ENCODE data around the gene ISM2. TPM values are rescaled to one million over a fixed set of nuclear protein-coding genes. Genes with fewer than 3 reads are reported as not detected.

ISM2 gene
- total and polyA plus RNA-seq, 2 of the 8 experiments (the other 6 are each of a cell fraction or from before 2014, with no cell fraction given) = 0.52 to 0.79 TPM

DNA sequence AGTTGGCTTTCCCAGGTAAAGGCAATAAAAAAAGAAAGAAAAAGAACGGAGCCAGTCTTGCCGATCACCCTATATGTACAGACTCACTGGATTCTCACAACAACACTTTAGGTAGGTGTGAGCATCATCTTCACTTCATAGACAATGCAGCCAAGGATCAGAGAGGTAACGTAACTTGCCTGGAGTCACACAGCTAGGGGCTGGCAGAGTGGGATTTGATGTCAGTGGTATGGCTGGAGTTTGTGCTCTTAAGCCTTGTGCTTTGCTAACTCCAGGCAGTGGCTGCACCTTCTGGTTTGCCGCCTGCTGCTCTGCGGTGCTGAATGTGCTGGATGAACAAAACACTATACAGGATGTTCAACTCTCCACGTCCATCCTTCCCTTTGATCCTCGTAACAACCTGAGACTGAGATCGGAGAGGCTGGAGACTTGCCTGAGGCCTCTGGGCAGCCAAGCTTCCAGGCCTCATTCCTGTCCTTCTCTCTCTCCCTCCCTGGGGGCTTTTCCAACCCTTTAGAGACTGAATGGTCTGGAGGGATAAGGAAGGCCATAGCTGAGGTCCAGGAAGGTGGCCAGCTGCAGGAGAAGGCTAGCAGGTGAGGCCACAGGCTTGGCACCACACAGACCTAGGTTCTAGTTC is 8.1 kb downstream of the ISM2 start:
- Histone ChIP-seq H3K18ac (ENCODE audit: extremely low read depth, low read length) (no peak overlapping the region), H3K27ac (ENCODE audit: low read depth, low read length) (no peak overlapping the region), H3K79me2 (ENCODE audit: control insufficient read depth in 1 of 2, insufficient read depth in 2 of 2, low read length in 2 of 2) (no peaks in the 10 kb centered on the region), H4K91ac (replicated peaks; ENCODE audit: insufficient read length, low read length) (no peak overlapping the region), H3K23ac (ENCODE audit: insufficient read length) (no peak overlapping the region), H2BK15ac (ENCODE audit: low read length) (no peak overlapping the region), H2AK5ac (ENCODE audit: low read depth, low read length) (no peak overlapping the region), H3K56ac (replicated peaks; ENCODE audit: insufficient read length, low read depth, low read length) (no peak overlapping the region), H3K9ac (replicated peaks in 1 of 4; ENCODE audit: extremely low read depth in 1 of 4, low read depth in 3 of 4, low read length in 3 of 4) (no peak overlapping the region), H3K79me1 (ENCODE audit: low read depth, low read length) (no peaks in the 10 kb centered on the region), H2BK5ac (ENCODE audit: low read depth, low read length) (no peak overlapping the region), H2AFZ (ENCODE audit: low read length) (no peak overlapping the region), H4K5ac (ENCODE audit: insufficient read length, low read depth, low read length) (no peak overlapping the region), H2BK120ac (replicated peaks; ENCODE audit: low read depth, low read length) (no peak overlapping the region), H4K8ac (ENCODE audit: extremely low read depth, insufficient read depth, low read length) (no peak overlapping the region), H3K4ac (replicated peaks; ENCODE audit: insufficient read length, low read depth, low read length) (no peak overlapping the region), H3K4me2 (ENCODE audit: insufficient read depth in 1 of 2, low read depth in 2 of 2, low read length in 2 of 2) (no peak overlapping the region), H3K4me1 (replicated peaks in 1 of 4; ENCODE audit: control insufficient read depth in 3 of 4, insufficient read depth in 4 of 4, low read length in 3 of 4) (no peaks in the 10 kb centered on the region), H3K36me3 (ENCODE audit: control insufficient read depth in 2 of 4, insufficient read depth in 4 of 4, low read length in 3 of 4) (no peaks in the 10 kb centered on the region), H3K14ac (ENCODE audit: insufficient read length) (no peak overlapping the region), H3K23me2 (ENCODE audit: low read depth, low read length) (no peaks in the 10 kb centered on the region), H3K4me3 (ENCODE audit: extremely low read depth in 1 of 4, insufficient read depth in 2 of 4, low read depth in 3 of 4, low read length in 4 of 4) (no peak overlapping the region), H3K27me3 (replicated peaks in 1 of 4; ENCODE audit: control insufficient read depth in 3 of 4, extremely low read depth in 1 of 4, insufficient read depth in 3 of 4, low read length in 3 of 4) (no peaks in the 10 kb centered on the region), H4K20me1 (replicated peaks in 1 of 2; ENCODE audit: control insufficient read depth in 1 of 2, insufficient read depth in 2 of 2, low read length in 2 of 2) (no peaks in the 10 kb centered on the region), H3K9me3 (ENCODE audit: insufficient read depth in 2 of 2, low read depth in 1 of 2, low read length in 1 of 2) (no peaks in the 10 kb centered on the region), H2BK12ac (ENCODE audit: low read depth, low read length) (no peak overlapping the region), H2BK20ac (ENCODE audit: low read length) (no peak overlapping the region)
- no peak for FAIRE-seq
- WGBS, 2 experiments (ENCODE audit: extremely low coverage in 1 of 2, insufficient coverage in 1 of 2, insufficient read length in 1 of 2, insufficient replicate concordance in 2 of 2, low coverage in 1 of 2, low lambda C conversion rate in 2 of 2, missing lambda C conversion rate in 1 of 2) = 92% methylated on average over 8 of the region's 8 CpGs; no CpG with 5 or more reads in 1 of the 2 experiments
- DNase-seq (ENCODE audit: low read depth in 1 of 2, low spot score in 2 of 2) = no peak
- ChIA-PET CTCF (ENCODE audit: partially characterized antibody) (interaction anchor here (0.9 to 2.7 kb wide), 4 partner anchors 15 to 31 kb away, joined by 3 to 18 read pairs (median 4); partner anchors contain the start of gene AHSA1), POLR2A (ENCODE audit: partially characterized antibody) (no interaction called here)
- TF ChIP-seq FOSL1 (IDR thresholded peaks at IDR 0.05; ENCODE audit: insufficient read depth, low read depth, low read length) = no peak
- no peak for TF ChIP-seq EP300 (IDR thresholded peaks at IDR 0.05; ENCODE audit: borderline replicate concordance in 1 of 2, low read depth in 2 of 2, low read length in 2 of 2)
- no peak for TF ChIP-seq BRCA1 (IDR thresholded peaks at IDR 0.05; ENCODE audit: low read depth, low read length)
- TF ChIP-seq, protein P1, sequence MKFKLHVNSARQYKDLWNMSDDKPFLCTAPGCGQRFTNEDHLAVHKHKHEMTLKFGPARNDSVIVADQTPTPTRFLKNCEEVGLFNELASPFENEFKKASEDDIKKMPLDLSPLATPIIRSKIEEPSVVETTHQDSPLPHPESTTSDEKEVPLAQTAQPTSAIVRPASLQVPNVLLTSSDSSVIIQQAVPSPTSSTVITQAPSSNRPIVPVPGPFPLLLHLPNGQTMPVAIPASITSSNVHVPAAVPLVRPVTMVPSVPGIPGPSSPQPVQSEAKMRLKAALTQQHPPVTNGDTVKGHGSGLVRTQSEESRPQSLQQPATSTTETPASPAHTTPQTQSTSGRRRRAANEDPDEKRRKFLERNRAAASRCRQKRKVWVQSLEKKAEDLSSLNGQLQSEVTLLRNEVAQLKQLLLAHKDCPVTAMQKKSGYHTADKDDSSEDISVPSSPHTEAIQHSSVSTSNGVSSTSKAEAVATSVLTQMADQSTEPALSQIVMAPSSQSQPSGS (IDR thresholded peaks at IDR 0.05; ENCODE audit: low read length) = no peak
- TF ChIP-seq, protein P2, sequence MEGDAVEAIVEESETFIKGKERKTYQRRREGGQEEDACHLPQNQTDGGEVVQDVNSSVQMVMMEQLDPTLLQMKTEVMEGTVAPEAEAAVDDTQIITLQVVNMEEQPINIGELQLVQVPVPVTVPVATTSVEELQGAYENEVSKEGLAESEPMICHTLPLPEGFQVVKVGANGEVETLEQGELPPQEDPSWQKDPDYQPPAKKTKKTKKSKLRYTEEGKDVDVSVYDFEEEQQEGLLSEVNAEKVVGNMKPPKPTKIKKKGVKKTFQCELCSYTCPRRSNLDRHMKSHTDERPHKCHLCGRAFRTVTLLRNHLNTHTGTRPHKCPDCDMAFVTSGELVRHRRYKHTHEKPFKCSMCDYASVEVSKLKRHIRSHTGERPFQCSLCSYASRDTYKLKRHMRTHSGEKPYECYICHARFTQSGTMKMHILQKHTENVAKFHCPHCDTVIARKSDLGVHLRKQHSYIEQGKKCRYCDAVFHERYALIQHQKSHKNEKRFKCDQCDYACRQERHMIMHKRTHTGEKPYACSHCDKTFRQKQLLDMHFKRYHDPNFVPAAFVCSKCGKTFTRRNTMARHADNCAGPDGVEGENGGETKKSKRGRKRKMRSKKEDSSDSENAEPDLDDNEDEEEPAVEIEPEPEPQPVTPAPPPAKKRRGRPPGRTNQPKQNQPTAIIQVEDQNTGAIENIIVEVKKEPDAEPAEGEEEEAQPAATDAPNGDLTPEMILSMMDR (IDR thresholded peaks at IDR 0.05; ENCODE audit: control extremely low read depth in 1 of 3, insufficient read depth in 1 of 3, low read depth in 1 of 3, low read length in 3 of 3) = no peak
- TF ChIP-seq KDM5A (IDR thresholded peaks at IDR 0.05; ENCODE audit: low read length) = no peak
- TF ChIP-seq TCF12 (IDR thresholded peaks at IDR 0.05; ENCODE audit: low read depth, low read length) = no peak
- TF ChIP-seq, protein P3, sequence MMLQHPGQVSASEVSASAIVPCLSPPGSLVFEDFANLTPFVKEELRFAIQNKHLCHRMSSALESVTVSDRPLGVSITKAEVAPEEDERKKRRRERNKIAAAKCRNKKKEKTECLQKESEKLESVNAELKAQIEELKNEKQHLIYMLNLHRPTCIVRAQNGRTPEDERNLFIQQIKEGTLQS (IDR thresholded peaks at IDR 0.05; ENCODE audit: insufficient read depth, low read depth, low read length) = no peak

All from H1 (cell line).